ENCODE results near the gene FGF2.
"Not testable (repeated sequence)": the region's sequence is repeated elsewhere in the genome, so short reads cannot be mapped to it uniquely, and the experiment has no call there.

FGF2 gene

GRCh38 chr4:122826553-122827257 is at the start of gene FGF2:
Gene FGF2, plus strand, starts transcription at chr4:122826831. Its CDS starts 344 bp downstream, at chr4:122827175.
- no peak for DNase-seq

DNA sequence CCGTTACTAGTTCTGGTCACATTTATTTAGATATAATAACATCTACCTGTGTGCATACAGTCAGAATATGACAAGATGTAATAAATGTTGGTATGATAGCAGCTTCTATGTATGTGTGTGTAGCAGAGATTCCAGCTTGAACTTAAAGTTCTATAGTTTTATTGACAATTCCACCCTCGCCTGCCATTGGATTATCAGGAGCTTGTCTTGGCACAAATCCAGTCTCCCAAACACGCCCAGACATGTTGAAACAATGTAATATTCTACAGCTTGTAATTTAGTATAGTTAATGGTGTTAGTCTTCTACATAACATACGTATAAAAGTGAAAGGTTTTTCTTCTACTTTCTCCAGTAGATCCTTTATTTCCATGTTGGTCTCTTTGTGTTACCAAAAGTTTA is 49.7 kb upstream of the FGF2 start:
- no peak for DNase-seq

DNA sequence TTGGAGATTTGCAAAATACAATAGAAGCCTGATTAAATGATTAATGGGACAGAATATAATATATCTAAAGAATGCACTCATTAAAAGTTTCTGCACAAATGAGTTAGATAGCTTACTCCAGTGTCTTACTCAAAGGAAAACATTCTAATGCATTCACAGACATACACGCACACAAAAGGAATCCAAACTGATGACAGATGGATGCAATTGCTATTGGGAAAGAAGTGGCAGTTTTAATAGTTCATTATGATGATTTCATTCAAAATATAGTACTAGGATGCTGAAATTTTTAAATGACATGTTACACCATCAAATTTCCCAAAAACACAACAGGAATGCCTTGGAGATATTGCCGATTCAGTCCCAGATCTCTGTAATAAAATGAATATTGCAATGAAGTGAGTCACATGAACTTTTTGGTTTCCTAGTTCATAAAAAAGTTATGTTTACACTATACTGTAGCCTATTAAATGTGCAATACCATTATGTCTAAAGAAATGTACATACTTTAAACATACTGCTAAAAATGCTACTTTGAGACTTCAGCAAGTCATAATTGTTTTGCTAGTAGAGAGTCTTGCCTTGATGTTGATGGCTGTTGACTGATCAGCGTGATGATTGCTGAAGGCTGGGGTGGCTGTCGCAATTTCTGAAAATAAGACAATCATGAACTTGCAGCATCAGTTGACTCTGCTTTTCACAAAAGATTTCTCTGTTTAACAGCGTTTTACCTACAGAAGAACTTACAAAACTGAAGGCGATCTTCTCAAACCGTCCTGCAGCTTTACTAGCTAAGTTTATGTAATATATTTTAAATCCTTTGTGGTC is 48.6 kb upstream of the FGF2 start:
- DNase-seq: no peak

- DNase-seq: no peak
Measured at GRCh38 chr4:122781486-122781885, 45.1 kb upstream of the FGF2 start.

GRCh38 chr4:122783301-122784215 is 43.1 kb upstream of the FGF2 start:
- no peak for DNase-seq

DNA sequence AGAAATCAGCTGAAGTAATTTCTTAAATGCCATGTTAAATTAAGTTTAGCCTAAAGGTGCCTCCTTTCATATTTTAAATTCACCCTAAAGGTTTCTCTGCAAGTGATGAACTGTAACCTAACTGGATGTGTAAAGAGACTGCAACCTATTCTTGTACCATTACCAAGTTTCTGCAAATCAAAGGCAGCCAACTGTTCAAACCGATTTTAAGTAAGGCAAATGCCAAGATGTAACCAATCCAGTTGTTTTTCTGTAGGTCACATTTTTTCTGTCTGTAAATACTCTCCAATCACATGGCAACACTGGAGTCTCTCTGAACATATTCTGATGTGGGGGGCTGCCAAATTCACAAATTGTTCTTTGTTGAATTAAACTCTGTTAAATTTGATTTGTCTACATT is 42.4 kb upstream of the FGF2 start:
- no peak for DNase-seq

DNA sequence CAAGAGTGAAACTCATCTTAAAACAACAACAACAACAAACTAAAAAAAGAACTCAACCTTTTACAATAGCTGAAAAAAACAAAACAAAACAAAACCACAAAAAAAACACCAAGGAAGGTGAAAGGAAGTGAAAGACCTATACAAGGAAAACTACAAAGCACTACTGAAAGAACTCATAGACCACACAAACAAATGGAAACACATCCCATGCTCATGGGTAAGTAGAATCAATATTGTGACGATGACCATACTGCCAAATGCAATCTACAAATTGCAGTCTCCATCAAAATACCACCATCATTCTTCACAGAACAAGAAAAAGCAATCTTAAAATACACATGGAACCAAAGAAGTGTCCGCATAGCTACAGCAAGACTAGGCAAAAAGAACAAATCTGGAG is 41.5 kb upstream of the FGF2 start:
- no peak for DNase-seq

DNA sequence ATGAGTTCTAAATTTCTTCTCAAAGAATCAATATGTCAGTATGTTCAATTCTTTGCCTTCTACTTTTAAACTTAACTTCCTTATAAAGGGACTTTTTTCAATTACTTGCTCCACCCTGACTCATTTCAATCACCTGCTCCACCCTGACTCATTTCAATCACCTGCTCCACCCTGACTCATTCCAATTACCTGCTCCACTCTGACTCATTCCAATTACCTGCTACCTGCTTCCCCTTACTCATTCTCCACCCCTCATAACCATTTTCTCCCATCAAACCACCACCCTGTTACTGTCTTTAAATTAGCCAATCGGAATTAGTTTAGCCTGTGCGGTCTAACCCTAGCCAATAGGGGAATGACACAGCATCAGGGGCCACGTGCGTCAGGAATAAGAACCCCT is 40.3 kb upstream of the FGF2 start:
- DNase-seq: not testable (repeated sequence)

DNA sequence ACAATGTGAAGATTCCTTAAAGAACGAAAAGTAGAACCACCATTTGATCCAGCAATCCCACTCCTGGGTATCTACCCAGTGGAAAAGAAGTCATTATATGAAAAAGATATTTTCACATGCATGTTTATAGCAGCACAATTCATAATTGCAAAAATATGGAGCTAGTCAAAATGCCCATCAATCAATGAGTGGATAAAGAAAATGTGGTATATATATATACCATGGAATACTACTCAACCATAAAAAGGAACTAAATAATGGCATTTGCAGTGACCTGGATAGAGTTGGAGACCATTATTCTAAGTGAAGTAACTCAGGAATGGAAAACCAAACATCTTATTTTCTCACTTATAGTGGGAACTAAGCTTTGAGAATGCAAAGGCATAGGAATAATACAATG is 39.7 kb upstream of the FGF2 start:
- not testable (repeated sequence) for DNase-seq

DNA sequence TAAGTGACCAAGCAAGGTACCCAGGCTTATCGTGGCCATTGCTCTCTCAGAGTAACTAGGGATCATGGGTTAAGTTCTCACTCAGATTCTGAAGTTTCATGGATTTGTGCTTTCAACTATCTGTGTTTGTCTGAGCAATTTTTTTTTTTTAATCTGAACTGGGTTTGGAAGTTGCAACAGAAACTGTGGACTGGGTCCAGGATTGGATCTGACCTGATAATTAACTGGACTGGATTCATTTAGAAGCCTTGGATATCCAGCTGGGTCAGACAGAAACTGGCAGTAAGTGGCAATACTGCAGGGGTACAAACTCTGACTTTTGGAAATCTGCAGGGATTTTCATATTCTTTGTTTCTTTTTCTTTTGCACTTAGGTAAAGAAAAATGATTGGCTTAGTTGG is 38.7 kb upstream of the FGF2 start:
- DNase-seq: no peak

DNA sequence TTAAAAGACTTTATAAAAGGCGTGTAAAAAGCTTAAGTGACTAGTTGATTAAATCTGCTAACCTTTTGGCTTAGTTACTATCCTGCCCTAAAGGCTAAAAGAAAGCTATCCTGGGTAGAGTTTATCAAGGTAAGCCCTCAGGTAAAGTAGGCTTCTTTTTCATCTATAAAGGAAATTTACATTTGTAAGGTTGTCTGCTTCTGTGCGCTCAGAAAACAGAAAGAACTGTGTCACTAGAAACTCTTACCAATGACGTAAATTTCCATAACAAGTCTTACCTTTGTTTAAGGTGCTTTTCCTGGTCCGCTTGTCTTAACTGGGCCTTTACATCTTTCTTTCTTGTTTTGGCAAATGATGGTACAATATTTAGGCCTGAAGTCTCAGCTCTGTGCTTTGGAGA is 37.7 kb upstream of the FGF2 start:
- DNase-seq: no peak

DNA sequence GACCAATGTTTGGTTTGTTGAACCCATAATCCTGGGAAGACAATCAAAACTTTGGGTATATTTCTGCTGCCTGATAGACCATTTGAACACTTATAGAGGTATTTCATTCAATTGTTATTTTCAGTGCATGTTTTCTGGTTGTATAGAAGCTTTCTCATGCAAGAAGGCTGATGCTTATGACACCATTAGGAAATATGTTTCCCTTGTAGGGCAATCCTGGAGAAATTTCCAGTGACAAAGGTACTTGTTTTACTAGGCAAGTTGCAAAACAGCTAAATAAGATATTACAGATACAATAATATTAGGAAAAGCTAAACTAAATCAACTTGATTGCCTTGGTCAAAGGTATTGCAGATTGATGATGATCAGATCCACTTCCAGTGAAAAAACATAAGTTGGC is 32.8 kb upstream of the FGF2 start:
- DNase-seq: no peak

GRCh38 chr4:122796801-122797404 is 29.7 kb upstream of the FGF2 start:
- no peak for DNase-seq

DNA sequence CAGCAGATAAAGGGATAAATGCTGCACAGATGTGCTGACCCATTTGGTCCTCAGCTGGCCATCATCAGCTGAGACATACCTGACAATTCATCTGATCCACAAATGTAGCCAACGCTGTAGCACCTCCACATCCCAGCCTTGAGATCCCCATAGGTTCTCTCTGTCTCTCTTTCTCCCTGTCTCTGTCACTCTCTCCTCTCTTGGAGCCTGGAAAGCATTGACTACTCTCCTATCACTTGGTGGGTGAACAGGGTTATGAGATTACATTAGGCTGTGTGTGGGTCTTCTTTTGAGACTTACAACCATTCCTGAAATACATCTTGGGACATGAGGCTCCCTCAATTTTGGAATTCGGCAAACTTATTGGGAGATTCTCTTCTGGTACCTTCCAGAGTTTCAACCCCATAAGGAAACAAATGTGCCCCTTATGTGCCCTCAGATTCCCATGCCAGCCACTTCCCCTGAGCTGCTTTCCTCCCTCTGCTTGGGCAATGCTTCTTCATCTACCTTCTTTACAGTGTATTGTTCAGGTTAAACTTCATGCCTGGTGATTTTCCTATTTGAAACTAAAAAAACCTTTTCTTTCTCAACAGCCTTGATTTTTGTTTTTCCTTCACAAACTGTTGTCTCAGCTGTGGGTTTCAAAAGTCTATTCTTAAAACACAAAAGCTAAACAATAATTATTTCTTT is 29.1 kb upstream of the FGF2 start:
- DNase-seq: no peak

GRCh38 chr4:122798101-122798500 is 28.5 kb upstream of the FGF2 start:
- DNase-seq: no peak

GRCh38 chr4:122798917-122799316 is 27.7 kb upstream of the FGF2 start:
- no peak for DNase-seq

DNA sequence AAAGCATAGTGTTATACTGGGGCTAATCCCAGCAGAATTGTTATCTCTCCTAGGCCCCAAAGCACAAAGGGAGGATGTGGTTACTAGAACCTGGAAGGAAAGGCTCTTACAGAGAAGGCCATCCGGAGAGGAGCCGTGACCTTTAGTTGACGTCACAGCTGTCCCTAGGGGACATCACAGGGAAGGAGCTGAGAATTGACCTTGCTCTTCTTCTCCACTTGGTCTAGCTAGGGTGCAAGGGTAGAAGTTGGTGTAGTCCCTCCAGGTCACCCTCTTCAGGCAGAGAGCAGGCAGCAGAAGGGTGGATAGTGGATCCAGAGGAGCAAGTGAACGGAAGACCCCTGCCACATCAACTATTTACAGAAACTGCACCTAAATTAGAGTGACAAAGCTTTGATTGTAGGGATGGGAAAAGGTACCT is 22.8 kb upstream of the FGF2 start:
- no peak for DNase-seq

- no peak for DNase-seq
Measured at GRCh38 chr4:122806981-122807679, 19.5 kb upstream of the FGF2 start.

DNA sequence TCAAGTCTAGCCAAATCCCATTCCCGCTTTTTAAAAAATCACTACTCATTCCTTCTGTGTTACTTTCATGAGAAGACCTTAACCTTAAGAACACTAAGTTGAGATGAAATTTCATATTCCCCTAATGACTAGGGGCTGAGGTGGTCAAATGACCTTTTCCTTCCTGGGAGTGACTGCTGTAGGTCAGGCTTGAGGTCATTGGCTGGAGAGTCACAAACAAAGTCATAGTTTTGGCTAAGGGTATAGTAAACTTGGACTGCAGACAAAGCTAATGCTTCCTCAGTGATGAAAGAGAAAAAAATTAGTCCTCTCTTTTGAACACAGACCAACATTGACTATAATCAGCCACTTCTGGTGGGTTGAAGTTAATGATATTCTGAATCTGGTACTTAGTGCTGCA is 16.0 kb upstream of the FGF2 start:
- DNase-seq: no peak

DNA sequence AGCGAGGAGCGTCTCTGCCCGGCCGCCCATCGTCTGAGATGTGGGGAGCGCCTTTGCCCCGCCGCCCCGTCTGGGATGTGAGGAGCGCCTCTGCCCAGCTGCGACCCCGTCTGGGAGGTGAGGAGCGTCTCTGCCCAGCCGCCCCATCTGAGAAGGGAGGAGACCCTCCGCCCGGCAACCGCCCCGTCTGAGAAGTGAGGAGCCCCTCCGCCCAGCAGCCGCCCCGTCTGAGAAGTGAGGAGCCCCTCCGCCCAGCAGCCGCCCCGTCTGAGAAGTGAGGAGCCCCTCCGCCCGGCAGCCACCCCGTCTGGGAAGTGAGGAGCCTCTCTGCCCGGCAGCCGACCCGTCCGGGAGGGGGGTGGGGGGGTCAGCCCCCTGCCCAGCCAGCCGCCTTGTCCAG is 14.8 kb upstream of the FGF2 start:
- DNase-seq: not testable (repeated sequence)

DNA sequence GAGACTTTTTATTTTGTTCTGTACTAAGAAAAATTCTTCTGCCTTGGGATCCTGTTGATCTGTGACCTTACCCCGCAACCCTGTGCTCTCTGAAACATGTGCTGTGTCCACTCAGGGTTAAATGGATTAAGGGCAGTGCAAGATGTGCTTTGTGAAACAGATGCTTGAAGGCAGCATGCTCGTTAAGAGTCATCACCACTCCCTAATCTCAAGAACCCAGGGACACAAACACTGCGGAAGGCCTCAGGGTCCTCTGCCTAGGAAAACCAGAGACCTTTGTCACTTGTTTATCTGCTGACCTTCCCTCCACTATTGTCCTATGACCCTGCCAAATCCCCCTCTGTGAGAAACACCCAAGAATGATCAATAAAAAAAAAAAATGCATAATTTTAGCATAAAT is 13.8 kb upstream of the FGF2 start:
- not testable (repeated sequence) for DNase-seq

GRCh38 chr4:122814426-122814825 is 12.2 kb upstream of the FGF2 start:
- no peak for DNase-seq

All from activated naive CD4-positive, alpha-beta T cell (primary cell).